Vein endothelial cell (primary cell): ENCODE results near the gene ASPM. TPM values are rescaled to one million over a fixed set of nuclear protein-coding genes. Genes with fewer than 3 reads are reported as not detected.

ENCODE experiments used
- total RNA-seq: library from RNA; depleted of rRNA; stranded (reverse); fragments of >200 nt; gene quantifications from 2 replicates; pipeline ENCODE4 v1.2.3, GENCODE V29; 2012

The ASPM gene, protein sequence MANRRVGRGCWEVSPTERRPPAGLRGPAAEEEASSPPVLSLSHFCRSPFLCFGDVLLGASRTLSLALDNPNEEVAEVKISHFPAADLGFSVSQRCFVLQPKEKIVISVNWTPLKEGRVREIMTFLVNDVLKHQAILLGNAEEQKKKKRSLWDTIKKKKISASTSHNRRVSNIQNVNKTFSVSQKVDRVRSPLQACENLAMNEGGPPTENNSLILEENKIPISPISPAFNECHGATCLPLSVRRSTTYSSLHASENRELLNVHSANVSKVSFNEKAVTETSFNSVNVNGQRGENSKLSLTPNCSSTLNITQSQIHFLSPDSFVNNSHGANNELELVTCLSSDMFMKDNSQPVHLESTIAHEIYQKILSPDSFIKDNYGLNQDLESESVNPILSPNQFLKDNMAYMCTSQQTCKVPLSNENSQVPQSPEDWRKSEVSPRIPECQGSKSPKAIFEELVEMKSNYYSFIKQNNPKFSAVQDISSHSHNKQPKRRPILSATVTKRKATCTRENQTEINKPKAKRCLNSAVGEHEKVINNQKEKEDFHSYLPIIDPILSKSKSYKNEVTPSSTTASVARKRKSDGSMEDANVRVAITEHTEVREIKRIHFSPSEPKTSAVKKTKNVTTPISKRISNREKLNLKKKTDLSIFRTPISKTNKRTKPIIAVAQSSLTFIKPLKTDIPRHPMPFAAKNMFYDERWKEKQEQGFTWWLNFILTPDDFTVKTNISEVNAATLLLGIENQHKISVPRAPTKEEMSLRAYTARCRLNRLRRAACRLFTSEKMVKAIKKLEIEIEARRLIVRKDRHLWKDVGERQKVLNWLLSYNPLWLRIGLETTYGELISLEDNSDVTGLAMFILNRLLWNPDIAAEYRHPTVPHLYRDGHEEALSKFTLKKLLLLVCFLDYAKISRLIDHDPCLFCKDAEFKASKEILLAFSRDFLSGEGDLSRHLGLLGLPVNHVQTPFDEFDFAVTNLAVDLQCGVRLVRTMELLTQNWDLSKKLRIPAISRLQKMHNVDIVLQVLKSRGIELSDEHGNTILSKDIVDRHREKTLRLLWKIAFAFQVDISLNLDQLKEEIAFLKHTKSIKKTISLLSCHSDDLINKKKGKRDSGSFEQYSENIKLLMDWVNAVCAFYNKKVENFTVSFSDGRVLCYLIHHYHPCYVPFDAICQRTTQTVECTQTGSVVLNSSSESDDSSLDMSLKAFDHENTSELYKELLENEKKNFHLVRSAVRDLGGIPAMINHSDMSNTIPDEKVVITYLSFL (N-terminal part only)
- total RNA-seq: 17.0 and 34.3 TPM in 2 replicates

DNA sequence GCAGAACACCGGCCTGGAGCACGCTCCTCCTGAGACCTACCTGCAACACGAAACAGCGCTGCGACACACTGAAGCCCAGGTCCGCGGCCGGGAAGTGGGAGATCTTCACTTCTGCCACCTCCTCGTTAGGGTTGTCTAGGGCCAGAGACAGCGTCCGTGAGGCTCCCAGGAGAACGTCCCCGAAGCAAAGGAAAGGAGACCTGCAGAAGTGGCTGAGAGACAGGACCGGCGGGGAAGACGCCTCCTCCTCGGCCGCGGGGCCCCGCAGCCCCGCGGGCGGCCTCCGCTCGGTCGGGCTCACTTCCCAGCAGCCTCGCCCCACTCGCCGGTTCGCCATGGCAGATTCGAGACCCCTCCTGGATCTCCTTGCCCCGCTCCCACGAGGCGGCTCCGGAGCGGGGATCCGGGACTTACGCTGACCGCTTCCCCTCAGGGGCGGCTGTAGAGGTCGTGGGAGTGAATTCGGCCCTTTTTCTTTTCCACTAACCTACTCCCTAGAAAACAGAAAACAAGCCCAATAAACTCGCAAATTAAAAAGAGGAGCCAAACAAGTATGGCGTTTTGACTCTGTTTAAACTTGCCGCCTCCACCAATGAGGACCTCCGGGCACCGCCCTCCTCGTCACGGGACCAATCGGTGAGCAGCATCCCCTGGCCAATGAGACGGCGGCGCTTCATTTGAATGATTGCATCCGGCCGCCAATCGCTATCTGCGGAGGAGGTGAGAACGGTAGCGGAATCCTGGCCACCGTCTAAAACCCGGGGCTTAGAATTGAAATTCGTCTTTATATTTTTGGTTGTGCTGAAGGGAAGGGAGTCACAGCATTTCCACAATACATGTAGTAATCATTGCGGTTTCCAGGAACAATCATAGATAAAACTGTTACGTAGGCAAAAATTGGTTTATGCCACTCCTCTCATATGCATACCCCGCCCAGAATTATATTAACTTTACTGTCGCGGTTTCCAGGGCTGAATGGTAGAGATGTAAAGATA is at the start of gene ASPM:
TSS of gene ASPM (minus strand) at position 569 of the 995 bp plus-strand sequence. CDS start at position 337, 232 bp downstream.

DNA sequence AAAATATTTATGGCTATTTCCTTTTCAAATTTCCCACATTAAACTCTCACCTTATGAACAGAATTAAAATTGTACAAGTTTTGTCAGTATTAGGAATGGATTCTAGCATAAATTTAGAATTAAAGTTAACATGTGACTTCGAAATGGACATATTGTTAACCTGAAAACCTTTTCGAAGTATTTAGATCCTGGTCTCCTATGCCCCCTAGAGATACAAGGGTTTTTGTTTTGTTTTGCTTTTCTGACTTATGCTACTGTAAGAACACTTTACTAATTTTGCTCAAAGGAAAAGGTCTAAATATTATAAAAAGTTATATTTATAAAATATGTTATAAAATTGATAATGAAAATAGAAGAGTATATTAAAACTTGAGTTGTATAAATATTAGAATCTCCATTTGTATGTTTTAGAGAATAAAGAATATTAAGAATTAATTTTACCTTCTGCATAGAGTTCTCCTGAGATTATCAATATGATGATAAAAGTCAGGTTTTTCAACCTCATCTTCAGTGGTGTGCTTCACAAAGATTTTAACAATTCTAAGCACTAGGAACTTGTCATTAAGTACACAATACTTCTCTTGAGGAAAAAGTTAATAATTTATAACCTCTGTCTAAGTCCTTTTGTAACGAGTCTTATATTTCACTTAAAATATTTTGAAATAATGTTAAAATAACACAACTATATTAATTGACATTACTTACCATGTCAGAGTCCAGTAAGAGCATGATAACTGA is 79.6 kb downstream of the ASPM start, which contains the start of gene F13B:
TSS of gene F13B (minus strand) at position 542 of the 738 bp plus-strand sequence. CDS start at position 505, 37 bp downstream.

Other genes with a start within 250 kb of the ASPM start
- not detected in 2 replicates for gene CFHR2, start 202.9 kb downstream of the ASPM start, total RNA-seq
- gene CFHR5, start 169.1 kb downstream of the ASPM start, total RNA-seq: not detected in 2 replicates
- not detected in 2 replicates for gene F13B, start 79.4 kb downstream of the ASPM start, total RNA-seq
- gene ZBTB41, start 54.6 kb upstream of the ASPM start, total RNA-seq: 8.2 and 9.6 TPM in 2 replicates
- not detected in 2 replicates for gene CRB1, start 121.6 kb upstream of the ASPM start, total RNA-seq